Transverse colon (tissue), 4 donors: ENCODE measurements around the gene RGS6. TPM values are rescaled to one million over a fixed set of nuclear protein-coding genes. Genes with fewer than 3 reads are reported as not detected.

Experiments used
- DNase-seq: peaks from one replicate; pipeline ENCODE4 v3.0.0-alpha.2; 2019
- H3K27ac ChIP-seq, 4 donors: fragments of 200-600 bp; sonication (generic); 2 replicates each; pipeline ENCODE4 v1.5.1; 2016 to 2018; ENCODE audit warnings: inconsistent platforms in 4 of 4
- H3K27me3 ChIP-seq: fragments of 200-600 bp; sonication (generic); 2 replicates; pipeline ENCODE4 v1.5.1; 2017; ENCODE audit warnings: inconsistent platforms
- H3K36me3 ChIP-seq, 4 donors: fragments of 200-600 bp; sonication (generic); 2 replicates each; pipeline ENCODE4 v1.5.1; 2017 to 2019; ENCODE audit warnings: inconsistent platforms in 4 of 4
- H3K4me1 ChIP-seq, 4 donors: fragments of 200-600 bp; sonication (generic); 2 replicates each; pipeline ENCODE4 v1.5.1; 2017 to 2020; ENCODE audit warnings: inconsistent platforms in 4 of 4
- H3K4me3 ChIP-seq, 4 donors: fragments of 200-600 bp; sonication (generic); 1 replicate in 1 of 4; 2 replicates in 3 of 4; pipeline versions ENCODE4 v1.5.1 to v1.6.1; 2017 to 2019; ENCODE audit warnings: inconsistent platforms in 4 of 4
- H3K9me3 ChIP-seq, 2 donors: fragments of 200-600 bp; sonication (generic); 2 replicates each; pipeline ENCODE4 v1.5.1; 2017 to 2019; ENCODE audit warnings: inconsistent platforms in 2 of 2
- CTCF ChIP-seq, 5 experiments: fragments of 200-600 bp in 3 of 5; fragments of 450-650 bp in 2 of 5; sonication (generic) in 3 of 5; IDR thresholded peaks; 1 replicate in 2 of 5; 2 replicates in 3 of 5; pipeline ENCODE4 v1.5.1; 2016 to 2017; ENCODE audit warnings: antibody characterized with exemption in 5 of 5, inconsistent platforms in 3 of 5, mild to moderate bottlenecking in 2 of 5, moderate library complexity in 1 of 5
- EP300 ChIP-seq: sonication (generic); formaldehyde crosslinking; IDR thresholded peaks from one replicate; pipeline ENCODE4 v1.6.1; 2017; ENCODE audit warnings: antibody characterized with exemption, low read depth
- POLR2A ChIP-seq: fragments of 450-650 bp; IDR thresholded peaks from one replicate; pipeline ENCODE4 v1.6.1; 2016; ENCODE audit warnings: antibody characterized with exemption, mild to moderate bottlenecking, moderate library complexity
- POLR2AphosphoS5 ChIP-seq, 3 donors: sonication (generic); formaldehyde crosslinking; IDR thresholded peaks; one replicate each; pipeline ENCODE4 v1.6.1; 2016; ENCODE audit warnings: antibody characterized with exemption in 3 of 3
- WGBS, 2 donors: methylation state at CpG; one replicate each; pipeline ENCODE4 v1.1.5; 2018; ENCODE audit warnings: low coverage in 1 of 2; 5-methylcytosine and 5-hydroxymethylcytosine counted together
- in situ Hi-C, 4 donors: fragments of 200-750 bp; cut with MboI; loops; one replicate each; pipeline versions ENCODE4 v1.15.0 to v1.15.1; 2017; ENCODE audit warnings: low sequenced_read_pairs in 3 of 4, low pct_ligation_motif_present in 1 of 4, low pct_unique_long_range_greater_than_20kb in 1 of 4
- intact Hi-C: fragments of 100-400 bp; cut with DNase I; formaldehyde crosslinking; loops from one replicate; pipeline ENCODE4 v1.15.1; 2023; ENCODE audit warnings: low total_unique reads
- total RNA-seq, 4 donors: library from RNA; depleted of rRNA; stranded (reverse); fragments of >200 nt; gene quantifications; one replicate each; pipeline ENCODE4 v1.1.0, GENCODE V29; 2016

The RGS6 gene
- total RNA-seq, 4 donors from 2014 or later, result 0.41 to 0.48 TPM; not detected in 2

GRCh38 chr14:72341237-72341636 lies 409.0 kb downstream of the RGS6 start:
- intact Hi-C loops (no loop called here), in situ Hi-C loops (no loop called here)
- no peak for DNase-seq
- no peak overlapping the region for H3K4me3 ChIP-seq
- H3K4me1 ChIP-seq, result no peaks in the 10 kb centered on the region
- H3K27me3 ChIP-seq, result no peaks in the 10 kb centered on the region
- no peak overlapping the region for H3K27ac ChIP-seq
- WGBS, 2 donors, result 37% methylated on average over 1 of the region's 1 CpG; no CpG with 5 or more reads in 1 of the 2 donors
- TF ChIP-seq POLR2A (no peak), EP300 (no peak), POLR2AphosphoS5 (IDR thresholded peaks at IDR 0.05) (no peak), CTCF (IDR thresholded peaks at IDR 0.05) (no peak)
- H3K9me3 ChIP-seq, result no peaks in the 10 kb centered on the region
- no peaks in the 10 kb centered on the region for H3K36me3 ChIP-seq

GRCh38 chr14:72341686-72342085 lies 409.5 kb downstream of the RGS6 start:
- in situ Hi-C loops, result no loop called here

GRCh38 chr14:72347118-72347517 lies 414.9 kb downstream of the RGS6 start:
- no peak overlapping the region for H3K4me3 ChIP-seq
- 64 to 80% methylated on average over 1 to 3 of the region's 3 CpGs for WGBS, 2 donors
- no peak overlapping the region for H3K27ac ChIP-seq
- no peaks in the 10 kb centered on the region for H3K27me3 ChIP-seq
- intact Hi-C loops, result no loop called here
- in situ Hi-C loops, result no loop called here
- no peak for DNase-seq
- TF ChIP-seq POLR2A (no peak), POLR2AphosphoS5 (IDR thresholded peaks at IDR 0.05) (no peak), CTCF (IDR thresholded peaks at IDR 0.05) (no peak), EP300 (no peak)
- H3K4me1 ChIP-seq, result no peaks in the 10 kb centered on the region
- no peaks in the 10 kb centered on the region for H3K36me3 ChIP-seq
- no peaks in the 10 kb centered on the region for H3K9me3 ChIP-seq

More at GRCh38 chr14:72341686-72342085, 409.5 kb downstream of the RGS6 start:
- DNase-seq, result no peak
- Histone ChIP-seq H3K27me3 (no peaks in the 10 kb centered on the region), H3K4me3 (no peak overlapping the region), H3K9me3 (no peaks in the 10 kb centered on the region), H3K27ac (no peak overlapping the region), H3K36me3 (no peaks in the 10 kb centered on the region), H3K4me1 (no peaks in the 10 kb centered on the region)
- WGBS, 2 donors, result 74 to 100% methylated on average over 2 of the region's 2 CpGs
- TF ChIP-seq CTCF (IDR thresholded peaks at IDR 0.05) (no peak), POLR2AphosphoS5 (IDR thresholded peaks at IDR 0.05) (no peak), POLR2A (no peak), EP300 (no peak)
- intact Hi-C loops, result no loop called here

- no peak for DNase-seq
- Histone ChIP-seq H3K9me3 (no peaks in the 10 kb centered on the region), H3K4me3 (no peak overlapping the region), H3K27me3 (no peaks in the 10 kb centered on the region), H3K4me1 (no peaks in the 10 kb centered on the region), H3K36me3 (no peaks in the 10 kb centered on the region), H3K27ac (no peak overlapping the region)
- intact Hi-C loops, result no loop called here
- TF ChIP-seq POLR2AphosphoS5 (IDR thresholded peaks at IDR 0.05) (no peak), CTCF (IDR thresholded peaks at IDR 0.05) (no peak)
- in situ Hi-C loops, result no loop called here
- WGBS, 2 donors, result 80 to 100% methylated on average over 1 of the region's 1 CpG
These were observed 418.0 kb downstream of the RGS6 start for GRCh38 chr14:72350215-72350614.
